Measurements from ENCODE around the gene GPHB5.

GRCh38 chr14:63277591-63278183 is 41.0 kb downstream of the GPHB5 start:
- TF ChIP-seq POLR2A (IDR thresholded peaks at IDR 0.05; ENCODE audit: borderline replicate concordance, extremely low read depth, insufficient read depth, insufficient read length) (no peak), SRF (IDR thresholded peaks at IDR 0.05; ENCODE audit: low read depth) (no peak), CTCF (IDR thresholded peaks at IDR 0.05 in 2 of 3, conservative IDR thresholded peaks at IDR 0.05 in 1 of 3; ENCODE audit: borderline replicate concordance in 1 of 3, insufficient read depth in 1 of 3, low read depth in 2 of 3, low read length in 2 of 3) (no peak), YY1 (IDR thresholded peaks at IDR 0.05; ENCODE audit: extremely low read depth, insufficient replicate concordance, low read depth, low read length) (no peak)
